Eye (tissue), 1 donor: Measurements from ENCODE around the gene SPEF2.
"Not testable (repeated sequence)": the region's sequence is repeated elsewhere in the genome, so short reads cannot be mapped to it uniquely, and the experiment has no call there.

Source experiments
- DNase-seq: peaks from one replicate; pipeline ENCODE4 v3.0.0-alpha.2; 2015

The SPEF2 gene

GRCh38 chr5:35828082-35828598 lies 210.5 kb downstream of the SPEF2 start:
- DNase-seq, result no peak

- DNase-seq, result no peak
Observed at GRCh38 chr5:35830587-35830986, 212.9 kb downstream of the SPEF2 start.

GRCh38 chr5:35832762-35833161 lies 215.1 kb downstream of the SPEF2 start:
- DNase-seq, result no peak

- no peak for DNase-seq
Observed at GRCh38 chr5:35833224-35833623, 215.6 kb downstream of the SPEF2 start.

GRCh38 chr5:35835796-35836742 lies 218.4 kb downstream of the SPEF2 start:
- DNase-seq, result no peak

- no peak for DNase-seq
Observed at GRCh38 chr5:35838370-35839042, 220.8 kb downstream of the SPEF2 start.

- DNase-seq, result no peak
Observed at GRCh38 chr5:35842856-35843255, 225.2 kb downstream of the SPEF2 start.

- not testable (repeated sequence) for DNase-seq
Observed at GRCh38 chr5:35845508-35845907, 227.8 kb downstream of the SPEF2 start.

GRCh38 chr5:35847491-35847890 lies 229.8 kb downstream of the SPEF2 start:
- DNase-seq, result no peak

- DNase-seq, result peak; percentile 23
Observed at GRCh38 chr5:35847961-35848360, 230.3 kb downstream of the SPEF2 start.

- no peak for DNase-seq
Observed at GRCh38 chr5:35849860-35850259, 232.2 kb downstream of the SPEF2 start.

GRCh38 chr5:35850967-35851680 lies 233.5 kb downstream of the SPEF2 start:
- no peak for DNase-seq

- no peak for DNase-seq
Observed at GRCh38 chr5:35852084-35852734, 234.5 kb downstream of the SPEF2 start.

GRCh38 chr5:35852773-35853172 lies 235.1 kb downstream of the SPEF2 start:
- no peak for DNase-seq

- DNase-seq, result no peak
Observed at GRCh38 chr5:35853631-35854030, 236.0 kb downstream of the SPEF2 start.

- DNase-seq, result no peak
Observed at GRCh38 chr5:35854248-35854647, 236.6 kb downstream of the SPEF2 start.

- DNase-seq, result no peak
Observed at GRCh38 chr5:35855187-35855586, 237.5 kb downstream of the SPEF2 start.

- DNase-seq, result not testable (repeated sequence)
Observed at GRCh38 chr5:35856186-35856764, 238.6 kb downstream of the SPEF2 start.

- no peak for DNase-seq
Observed at GRCh38 chr5:35856765-35857351, 239.2 kb downstream of the SPEF2 start, which contains the start of gene IL7R. IL7R (plus strand) TSS chr5:35856891; CDS start chr5:35856978, 87 bp downstream.

GRCh38 chr5:35857606-35858205 lies 240.0 kb downstream of the SPEF2 start:
- no peak for DNase-seq

GRCh38 chr5:35859101-35859661 lies 241.5 kb downstream of the SPEF2 start:
- peak; percentile 77 for DNase-seq
